ENCODE measurements around the gene KLHL18. TPM values are rescaled to one million over a fixed set of nuclear protein-coding genes. Genes with fewer than 3 reads are reported as not detected.

Gene KLHL18
- total RNA-seq, 2 experiments from 2014 or later, result 25.1 to 33.5 TPM

GRCh38 chr3:47260605-47261004, 22.1 kb upstream of the KLHL18 start:
- ATAC-seq, result no peak
- no peaks in the 10 kb centered on the region for H3K4me1 Mint-ChIP-seq
- no peak overlapping the region for H3K27ac Mint-ChIP-seq
- no peak overlapping the region for H3K4me3 Mint-ChIP-seq
- CTCF ChIA-PET, result no interaction called here
- no peaks in the 10 kb centered on the region for H3K36me3 Mint-ChIP-seq
- no peak for DNase-seq
- H3K27me3 Mint-ChIP-seq, result no peaks in the 10 kb centered on the region
- H3K9me3 Mint-ChIP-seq (ENCODE audit: low read depth), result no peaks in the 10 kb centered on the region

DNA sequence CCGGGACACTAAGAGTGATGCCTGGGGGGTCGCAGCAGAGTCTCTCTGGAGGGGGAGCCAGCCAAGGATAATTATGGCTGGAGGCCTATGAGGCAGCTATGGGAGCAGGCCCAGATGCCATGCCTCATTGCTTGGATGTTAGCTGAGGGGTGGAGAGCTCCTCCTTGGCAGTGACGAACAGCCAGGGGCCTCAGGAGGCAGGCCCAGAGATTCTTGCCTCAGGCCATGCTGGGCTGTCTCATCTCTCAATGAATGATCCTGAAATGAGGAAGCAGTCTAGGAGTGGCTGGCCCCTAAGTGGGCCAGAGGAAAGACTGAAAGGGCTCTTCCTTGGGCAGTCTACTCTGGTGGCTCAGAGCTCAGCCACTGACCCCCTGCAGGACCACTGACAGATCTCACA, 21.4 kb upstream of the KLHL18 start:
- H3K9me3 Mint-ChIP-seq (ENCODE audit: low read depth), result no peaks in the 10 kb centered on the region
- CTCF ChIA-PET, result interaction anchor here (0.8 kb wide), 1 partner anchor 9 kb away, joined by 3 read pairs; no protein-coding TSS in a partner anchor
- H3K36me3 Mint-ChIP-seq, result no peaks in the 10 kb centered on the region
- H3K4me1 Mint-ChIP-seq, result no peaks in the 10 kb centered on the region
- no peak overlapping the region for H3K27ac Mint-ChIP-seq
- ATAC-seq (no peak), DNase-seq (no peak)
- no peak overlapping the region for H3K4me3 Mint-ChIP-seq
- no peaks in the 10 kb centered on the region for H3K27me3 Mint-ChIP-seq

- peaks cover 5% of the 10 kb centered on the region for H3K4me1 Mint-ChIP-seq
- H3K27ac Mint-ChIP-seq, result no peak overlapping the region
- DNase-seq (no peak), ATAC-seq (no peak)
- CTCF ChIA-PET, result no interaction called here
- no peaks in the 10 kb centered on the region for H3K36me3 Mint-ChIP-seq
- no peaks in the 10 kb centered on the region for H3K9me3 Mint-ChIP-seq (ENCODE audit: low read depth)
- H3K27me3 Mint-ChIP-seq, result no peaks in the 10 kb centered on the region
- no peak overlapping the region for H3K4me3 Mint-ChIP-seq
Observed at GRCh38 chr3:47265008-47265407, 17.7 kb upstream of the KLHL18 start.

- DNase-seq (no peak), ATAC-seq (no peak)
- Mint-ChIP-seq H3K4me3 (no peak overlapping the region), H3K27ac (no peak overlapping the region), H3K4me1 (peaks cover 5% of the 10 kb centered on the region), H3K9me3 (ENCODE audit: low read depth) (no peaks in the 10 kb centered on the region), H3K27me3 (no peaks in the 10 kb centered on the region), H3K36me3 (no peaks in the 10 kb centered on the region)
- CTCF ChIA-PET, result no interaction called here
Observed at GRCh38 chr3:47265725-47266428, 16.9 kb upstream of the KLHL18 start.

- H3K36me3 Mint-ChIP-seq, result no peaks in the 10 kb centered on the region
- CTCF ChIA-PET, result no interaction called here
- no peak for DNase-seq
Observed at GRCh38 chr3:47266709-47267489, 15.8 kb upstream of the KLHL18 start.

GRCh38 chr3:47267490-47267824, 15.3 kb upstream of the KLHL18 start:
- ATAC-seq (no peak), DNase-seq (no peak)
- no peak overlapping the region for H3K4me3 Mint-ChIP-seq
- H3K4me1 Mint-ChIP-seq, result peaks cover 5% of the 10 kb centered on the region
- no peaks in the 10 kb centered on the region for H3K27me3 Mint-ChIP-seq
- CTCF ChIA-PET, result no interaction called here
- H3K9me3 Mint-ChIP-seq (ENCODE audit: low read depth), result no peaks in the 10 kb centered on the region
- no peak overlapping the region for H3K27ac Mint-ChIP-seq
- H3K36me3 Mint-ChIP-seq, result no peaks in the 10 kb centered on the region

More at GRCh38 chr3:47266709-47267489, 15.8 kb upstream of the KLHL18 start:
- Mint-ChIP-seq H3K9me3 (ENCODE audit: low read depth) (no peaks in the 10 kb centered on the region), H3K27ac (no peak overlapping the region), H3K4me3 (no peak overlapping the region), H3K27me3 (no peaks in the 10 kb centered on the region), H3K4me1 (peaks cover 5% of the 10 kb centered on the region)
- ATAC-seq, result peak; percentile 33

DNA sequence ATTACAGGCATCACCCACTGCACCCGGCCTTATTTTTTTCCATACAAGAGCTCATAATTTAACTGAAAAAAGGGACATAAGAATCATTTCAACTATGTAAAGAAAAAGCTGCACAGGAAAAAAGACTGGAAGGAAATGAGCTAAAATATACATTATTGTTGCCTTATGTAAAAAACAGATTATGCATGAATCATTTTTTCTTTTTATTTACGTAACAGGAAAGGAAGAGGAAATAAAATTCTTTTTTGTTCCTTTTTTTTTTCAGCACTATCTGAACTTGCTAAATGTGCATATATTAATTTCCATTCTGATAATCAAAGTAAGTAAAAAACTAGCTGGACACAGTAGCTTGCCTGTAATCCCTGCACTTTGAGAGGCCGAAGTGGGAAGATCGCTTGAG, 12.2 kb upstream of the KLHL18 start:
- ATAC-seq (no peak), DNase-seq (no peak)
- CTCF ChIA-PET, result interaction anchor here (0.7 to 1.3 kb wide), 3 partner anchors 19 to 116 kb away, joined by 3 to 4 read pairs (median 4); no protein-coding TSS in a partner anchor
- Mint-ChIP-seq H3K4me3 (no peak overlapping the region), H3K36me3 (no peaks in the 10 kb centered on the region), H3K27ac (no peak overlapping the region), H3K27me3 (no peaks in the 10 kb centered on the region), H3K4me1 (peaks cover 5% of the 10 kb centered on the region), H3K9me3 (ENCODE audit: low read depth) (no peaks in the 10 kb centered on the region)

GRCh38 chr3:47273564-47273963, 9.2 kb upstream of the KLHL18 start:
- Mint-ChIP-seq H3K4me1 (no peaks in the 10 kb centered on the region), H3K36me3 (no peaks in the 10 kb centered on the region), H3K27me3 (no peaks in the 10 kb centered on the region), H3K9me3 (ENCODE audit: low read depth) (no peaks in the 10 kb centered on the region), H3K4me3 (no peak overlapping the region), H3K27ac (no peak overlapping the region)
- CTCF ChIA-PET, result no interaction called here
- no peak for DNase-seq
- no peak for ATAC-seq

DNA sequence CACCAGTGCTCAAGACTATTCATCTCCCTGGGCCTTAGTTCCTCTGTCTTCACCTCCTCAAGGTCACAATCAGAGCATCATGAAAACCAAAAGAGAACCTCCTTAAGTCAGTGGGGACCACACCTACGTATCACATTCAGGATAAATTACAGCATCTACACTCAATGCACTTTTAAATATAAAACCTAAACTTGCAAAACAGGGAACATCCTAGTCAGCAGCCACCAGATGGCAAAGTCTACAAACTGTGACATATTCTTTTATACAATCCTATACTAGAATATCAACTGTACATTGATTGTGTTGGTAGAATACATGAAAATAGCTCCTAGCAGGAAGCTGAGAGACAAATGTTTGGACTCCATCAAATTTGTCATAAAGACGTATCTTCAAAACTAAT, 8.1 kb upstream of the KLHL18 start:
- Mint-ChIP-seq H3K4me3 (no peak overlapping the region), H3K27me3 (no peaks in the 10 kb centered on the region), H3K36me3 (no peaks in the 10 kb centered on the region), H3K27ac (no peak overlapping the region), H3K4me1 (no peaks in the 10 kb centered on the region), H3K9me3 (ENCODE audit: low read depth) (no peaks in the 10 kb centered on the region)
- CTCF ChIA-PET, result no interaction called here
- no peak for ATAC-seq
- no peak for DNase-seq

DNA sequence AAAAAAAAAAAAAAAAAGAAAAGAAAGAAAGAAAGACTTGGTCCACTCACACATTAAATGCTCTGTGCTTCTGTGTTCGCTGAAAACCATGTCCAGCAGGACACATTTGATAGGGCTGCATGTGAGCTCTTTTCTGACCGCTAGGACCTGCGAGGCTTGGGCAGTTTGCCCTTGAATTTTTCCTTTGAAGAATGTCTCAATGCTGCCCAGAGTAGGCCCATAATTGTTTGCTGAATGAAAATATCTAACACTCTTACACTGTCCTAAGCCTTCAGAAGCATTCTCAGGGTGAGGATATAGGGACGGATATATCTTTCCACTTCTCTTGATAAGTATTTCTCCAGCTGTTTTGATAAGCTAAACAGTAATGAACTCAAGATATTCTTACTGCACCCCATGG, 6.2 kb upstream of the KLHL18 start:
- CTCF ChIA-PET, result interaction anchor here (0.7 to 1.0 kb wide), 2 partner anchors 87 to 112 kb away, joined by 3 to 4 read pairs; partner anchors contain the start of gene SETD2
- peaks cover 5% of the 10 kb centered on the region for H3K4me1 Mint-ChIP-seq
- H3K4me3 Mint-ChIP-seq, result no peak overlapping the region
- H3K36me3 Mint-ChIP-seq, result no peaks in the 10 kb centered on the region
- H3K27me3 Mint-ChIP-seq, result no peaks in the 10 kb centered on the region
- DNase-seq, result no peak
- no peak for ATAC-seq
- no peaks in the 10 kb centered on the region for H3K9me3 Mint-ChIP-seq (ENCODE audit: low read depth)
- no peak overlapping the region for H3K27ac Mint-ChIP-seq

DNA sequence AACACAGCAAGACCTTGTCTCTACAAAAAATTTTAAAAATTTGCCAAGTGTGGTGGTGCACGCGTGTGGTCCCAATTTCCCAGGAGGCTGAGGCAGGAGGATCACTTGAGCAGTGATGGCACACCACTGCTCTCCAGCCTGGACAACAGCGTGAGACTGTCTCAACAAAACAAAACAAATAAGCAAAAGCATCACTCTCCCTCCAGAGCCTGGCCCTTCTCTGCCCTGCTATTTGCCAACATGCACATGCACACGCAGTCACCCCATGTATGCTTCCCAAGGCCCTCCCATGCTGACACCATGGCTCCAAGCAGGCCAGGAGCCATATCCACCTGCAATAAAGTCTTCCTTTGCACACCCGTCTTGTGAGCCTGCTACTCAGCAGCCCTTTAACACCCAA, 2.2 kb upstream of the KLHL18 start:
- DNase-seq, result no peak
- Mint-ChIP-seq H3K27ac (no peak overlapping the region), H3K4me1 (peaks cover 26% of the 10 kb centered on the region), H3K9me3 (ENCODE audit: low read depth) (no peaks in the 10 kb centered on the region), H3K27me3 (no peaks in the 10 kb centered on the region), H3K36me3 (peaks cover 1% of the 10 kb centered on the region), H3K4me3 (no peak overlapping the region)
- no peak for ATAC-seq
- CTCF ChIA-PET, result no interaction called here

DNA sequence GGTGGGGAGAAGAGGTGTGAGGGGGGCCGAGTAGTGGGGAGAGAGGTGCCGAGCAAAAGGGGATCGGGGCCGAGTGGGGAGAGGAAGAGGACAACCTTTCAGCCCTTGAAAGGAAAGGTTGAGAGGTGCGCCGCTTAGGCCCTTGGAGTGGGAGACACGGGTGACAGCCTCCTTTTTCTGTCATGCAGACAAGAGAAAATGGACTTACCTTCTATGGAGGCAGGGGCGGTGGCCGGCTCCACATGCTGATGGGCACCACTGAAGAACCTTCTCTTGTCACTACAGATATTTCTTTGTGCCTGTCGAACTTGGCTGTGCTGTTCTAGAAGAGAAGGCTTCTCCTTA, 421 bp downstream of the KLHL18 start:
- Mint-ChIP-seq H3K36me3 (peaks cover 7% of the 10 kb centered on the region), H3K27me3 (no peaks in the 10 kb centered on the region), H3K27ac (peak overlapping the region; percentile 100), H3K4me1 (peaks cover 36% of the 10 kb centered on the region), H3K4me3 (peak overlapping the region; percentile 88), H3K9me3 (ENCODE audit: low read depth) (no peaks in the 10 kb centered on the region)
- no peak for ATAC-seq
- no peak for DNase-seq
- CTCF ChIA-PET, result interaction anchor here (0.8 to 1.2 kb wide), 2 partner anchors 117 to 119 kb away, joined by 3 to 4 read pairs; partner anchors contain the start of gene SETD2

GRCh38 chr3:47283591-47284364, 1.0 kb downstream of the KLHL18 start:
- CTCF ChIA-PET, result interaction anchor here (0.6 to 1.2 kb wide), 3 partner anchors 72 to 120 kb away, joined by 3 to 4 read pairs (median 3); partner anchors contain the start of gene SETD2
- peaks cover 9% of the 10 kb centered on the region for H3K36me3 Mint-ChIP-seq
- H3K4me1 Mint-ChIP-seq, result peaks cover 36% of the 10 kb centered on the region
- peak overlapping the region; percentile 88 for H3K4me3 Mint-ChIP-seq
- H3K9me3 Mint-ChIP-seq (ENCODE audit: low read depth), result no peaks in the 10 kb centered on the region
- H3K27me3 Mint-ChIP-seq, result no peaks in the 10 kb centered on the region
- ATAC-seq (peak; percentile 8), DNase-seq (peak; percentile 63)
- peak overlapping the region; percentile 100 for H3K27ac Mint-ChIP-seq
